ENCODE measurements around the gene CRYBG3. TPM values are rescaled to one million over a fixed set of nuclear protein-coding genes. Genes with fewer than 3 reads are reported as not detected.
A peak's percentile ranks its signal among the peaks of the same experiment; 100 is the strongest.

Gene CRYBG3
- total RNA-seq, 1 donor from 2014 or later = 17.7 TPM

DNA sequence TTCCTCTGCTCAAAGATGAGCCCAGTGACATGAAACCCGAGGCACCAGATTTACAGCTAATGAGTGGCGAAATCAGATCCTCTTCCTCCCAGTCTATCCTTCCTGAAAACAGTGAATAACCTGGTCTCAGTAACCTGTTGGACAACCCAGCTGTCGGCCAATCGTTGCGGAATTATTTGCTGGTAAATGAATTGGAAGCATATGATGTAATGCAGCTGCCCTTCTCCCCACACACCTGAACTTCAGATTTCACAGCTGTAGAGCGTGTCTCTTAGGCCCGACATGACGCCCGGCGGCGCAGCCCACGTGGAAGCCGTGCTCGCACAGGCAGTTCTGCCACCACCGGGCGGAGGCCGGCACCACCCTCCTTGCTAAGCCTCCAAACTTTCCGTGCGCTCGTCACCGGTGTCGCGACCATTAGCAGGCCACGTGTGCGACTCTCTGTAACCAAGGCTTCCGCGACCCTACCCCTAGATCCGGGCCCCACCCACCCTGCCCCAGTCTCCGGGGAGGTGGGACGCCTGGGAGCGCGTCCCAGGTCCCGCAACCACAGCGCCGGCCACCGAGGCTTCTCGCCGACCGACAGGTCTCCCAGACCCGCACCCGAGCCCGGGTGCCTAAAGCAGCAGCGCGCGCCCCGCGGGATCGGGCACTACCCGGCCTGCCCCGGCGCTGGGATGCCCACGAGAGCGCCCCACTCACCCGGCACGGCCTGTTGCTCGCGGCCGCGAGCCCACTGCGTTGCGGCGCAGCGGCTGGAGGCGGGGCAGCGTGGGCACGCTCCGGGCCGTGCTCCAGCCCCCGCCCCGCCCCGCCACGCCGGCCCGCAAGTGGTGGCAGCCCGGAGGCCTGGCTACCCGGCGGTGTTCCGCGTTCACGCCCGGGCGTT, 150.1 kb downstream of the CRYBG3 start, which contains the start of gene RIOX2:
Gene RIOX2 (minus strand): TSS at position 753 of the 889 bp plus-strand sequence. CDS start 4,838 bp downstream, outside the sequence.
- peak; percentile 72 for DNase-seq (ENCODE audit: low spot score)

DNA sequence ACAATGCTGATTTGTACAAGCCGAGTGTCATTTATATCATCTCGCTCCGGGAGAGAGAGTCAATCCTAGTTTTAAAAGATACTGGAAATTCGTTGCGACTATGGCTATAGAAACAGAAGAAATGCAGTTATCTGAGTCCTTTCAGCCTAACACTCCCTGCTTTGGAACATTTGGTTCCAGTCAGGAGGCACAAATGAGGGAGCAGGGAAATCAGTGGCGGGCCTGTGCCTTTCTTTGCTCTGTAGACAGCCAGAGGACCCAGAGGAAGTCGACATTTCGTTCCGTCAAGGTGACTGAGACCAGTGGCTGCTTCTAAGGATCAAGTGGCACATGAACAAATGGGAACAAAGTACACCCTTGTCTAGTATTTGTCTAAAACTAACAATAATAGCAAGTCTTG, 151.2 kb downstream of the CRYBG3 start:
- DNase-seq (ENCODE audit: low spot score) = no peak

DNA sequence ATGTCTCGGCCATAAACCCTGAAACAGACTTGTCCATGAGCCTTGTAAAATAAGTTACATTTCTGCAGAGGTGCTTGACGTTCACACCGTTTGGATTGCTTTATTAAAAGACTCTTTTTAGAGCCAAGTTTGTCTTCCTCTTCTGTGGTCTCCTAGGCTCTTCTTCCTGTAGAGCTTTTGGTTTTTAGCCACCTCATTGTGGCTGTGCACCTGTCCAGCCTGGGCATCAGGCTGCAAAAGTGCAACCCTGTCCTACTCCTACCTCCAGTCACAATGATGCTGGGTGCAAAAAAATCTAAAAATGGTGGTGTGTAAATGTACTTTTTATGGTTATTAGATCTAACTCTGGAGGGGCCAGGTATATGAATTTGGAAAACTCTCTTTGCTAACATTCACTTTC, 153.2 kb downstream of the CRYBG3 start:
- DNase-seq (ENCODE audit: low spot score) = no peak

DNA sequence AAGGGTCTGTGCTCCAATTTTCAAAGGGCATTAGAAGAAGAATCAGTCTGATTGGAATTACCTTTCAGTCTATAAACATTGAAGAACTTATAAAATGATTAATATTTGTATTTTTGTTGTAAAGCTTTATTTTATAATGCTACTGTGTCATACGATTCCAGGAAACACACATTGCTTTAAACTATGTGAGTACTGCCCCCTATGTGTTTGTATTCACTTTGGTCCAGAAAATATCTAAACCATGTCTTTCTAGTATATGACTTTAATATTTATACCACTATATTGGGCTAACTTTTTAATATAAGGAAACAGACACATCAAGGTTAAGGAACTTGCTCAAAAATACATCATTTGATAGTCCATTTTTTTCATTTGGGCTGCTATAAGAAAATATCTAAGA, 153.7 kb downstream of the CRYBG3 start:
- DNase-seq (ENCODE audit: low spot score) = no peak

DNA sequence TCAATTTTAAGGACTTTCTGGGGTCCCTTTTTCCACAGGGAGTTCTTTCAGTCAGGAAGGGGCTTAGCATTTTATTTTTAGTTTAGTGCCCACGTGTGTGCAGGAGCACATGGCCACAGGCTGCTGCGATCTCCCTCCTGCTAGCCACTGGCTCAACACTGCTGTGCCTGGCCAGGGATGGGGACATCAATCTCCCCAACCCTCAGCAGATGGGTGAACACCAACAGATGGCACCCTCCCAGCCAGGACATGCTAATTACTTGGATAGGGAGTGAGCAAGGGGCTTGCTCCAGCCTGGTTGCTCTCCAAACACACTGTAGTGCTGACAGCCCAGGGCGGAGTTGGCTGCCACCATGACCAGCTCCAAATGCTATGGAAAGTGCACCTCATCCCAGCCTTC, 157.8 kb downstream of the CRYBG3 start:
- DNase-seq (ENCODE audit: low spot score) = no peak

DNA sequence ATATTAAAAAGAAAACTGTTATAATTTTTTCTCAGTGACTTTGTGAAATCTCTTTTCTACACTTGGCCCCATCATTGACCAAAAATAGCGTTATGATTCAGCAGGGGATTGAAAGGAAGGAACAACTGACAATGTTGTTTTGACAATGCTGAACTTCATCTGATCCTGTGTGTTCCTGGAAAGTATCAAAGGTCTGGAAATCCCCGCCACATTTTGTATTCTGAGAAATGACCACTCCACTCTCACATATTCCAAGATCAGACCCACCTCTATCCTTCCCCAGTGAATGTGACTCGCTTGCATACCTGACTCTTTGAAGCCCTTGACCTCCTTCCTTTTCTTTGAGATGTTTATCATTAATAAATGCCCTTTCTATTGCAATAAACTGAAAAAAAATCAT, 160.1 kb downstream of the CRYBG3 start:
- no peak for DNase-seq (ENCODE audit: low spot score)

DNA sequence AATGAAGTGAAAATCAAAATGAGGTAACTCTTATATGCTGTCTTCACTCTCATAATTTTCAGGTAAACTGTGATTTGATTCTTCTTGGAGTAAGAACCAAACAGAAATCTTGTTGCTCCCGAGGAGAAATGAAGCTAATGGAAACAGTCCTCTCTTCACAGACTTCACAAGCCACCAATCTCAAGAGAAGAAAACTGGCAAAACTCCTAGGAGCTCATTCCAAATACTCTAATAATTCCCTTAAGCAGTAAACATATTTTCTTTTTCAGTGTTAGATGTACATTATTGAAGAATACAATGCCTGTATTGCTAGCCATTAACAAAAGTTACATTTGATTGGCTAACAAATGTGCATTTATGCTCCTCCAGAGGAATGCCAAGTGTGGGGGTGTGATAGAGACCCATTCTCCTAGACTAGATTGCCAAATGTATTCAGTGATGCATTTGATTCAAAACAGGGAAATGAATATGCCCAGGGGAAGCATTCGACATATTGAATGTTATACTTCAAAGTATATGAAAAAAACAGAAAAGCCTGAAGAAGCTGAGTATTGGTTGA, 162.2 kb downstream of the CRYBG3 start:
- DNase-seq (ENCODE audit: low spot score) = no peak

DNA sequence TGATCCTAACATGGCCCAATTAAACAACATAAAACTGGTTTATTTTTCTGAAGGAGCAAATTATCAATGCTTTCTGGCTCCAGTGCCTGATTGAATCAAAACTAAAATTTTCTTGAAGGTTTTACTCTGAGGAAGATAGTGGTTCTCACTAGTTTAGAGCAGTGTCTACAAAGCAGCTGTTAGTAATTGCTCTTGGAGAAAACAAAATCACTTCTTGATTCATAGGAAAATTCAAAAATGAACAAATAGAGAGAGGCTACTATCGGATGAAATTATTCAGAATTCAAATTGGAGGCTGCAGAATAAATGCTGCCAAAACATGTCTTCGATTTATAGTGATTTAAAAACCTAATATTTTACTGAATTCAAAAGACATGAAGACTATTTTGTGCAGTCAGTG, 165.5 kb downstream of the CRYBG3 start:
- no peak for DNase-seq (ENCODE audit: low spot score)

DNA sequence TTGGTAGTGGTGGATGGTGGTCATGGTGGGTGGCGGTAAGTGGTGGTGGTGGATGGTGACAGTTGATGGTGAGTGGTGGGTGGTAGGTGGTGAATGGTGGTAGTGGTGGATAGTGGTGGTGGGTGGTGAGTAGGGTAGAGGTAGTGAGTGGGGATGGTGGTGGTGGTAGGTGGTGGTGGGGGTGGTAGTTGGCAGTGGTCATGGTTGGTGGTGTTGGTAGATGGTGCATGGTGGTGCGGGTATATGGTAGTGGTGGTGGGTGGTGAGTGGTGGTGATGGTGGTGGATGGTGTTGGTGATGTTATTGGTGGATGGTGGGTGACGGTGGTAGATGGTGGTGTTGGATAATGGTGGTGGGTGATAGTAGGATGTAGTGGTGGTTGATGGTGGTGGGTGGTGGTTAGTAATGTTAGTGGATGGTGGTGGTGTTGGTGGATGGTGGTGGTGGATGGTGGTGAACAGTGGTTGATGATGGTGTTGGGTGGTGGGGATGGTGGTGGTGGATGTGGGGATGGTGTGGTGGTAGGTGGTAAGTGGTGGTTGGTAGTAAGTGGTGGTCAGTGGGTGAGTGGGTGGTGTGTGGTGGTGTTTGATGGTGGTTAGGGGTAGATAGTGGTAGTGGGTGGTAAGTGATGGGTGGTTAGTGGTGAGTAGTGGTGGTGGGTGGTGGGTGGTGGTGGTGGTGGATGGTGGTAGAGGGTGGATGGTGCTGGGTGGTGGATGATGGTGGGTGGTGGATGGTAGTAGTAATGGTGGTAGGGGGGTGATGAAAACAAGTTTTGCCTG, 167.2 kb downstream of the CRYBG3 start:
- DNase-seq (ENCODE audit: low spot score) = no peak

DNA sequence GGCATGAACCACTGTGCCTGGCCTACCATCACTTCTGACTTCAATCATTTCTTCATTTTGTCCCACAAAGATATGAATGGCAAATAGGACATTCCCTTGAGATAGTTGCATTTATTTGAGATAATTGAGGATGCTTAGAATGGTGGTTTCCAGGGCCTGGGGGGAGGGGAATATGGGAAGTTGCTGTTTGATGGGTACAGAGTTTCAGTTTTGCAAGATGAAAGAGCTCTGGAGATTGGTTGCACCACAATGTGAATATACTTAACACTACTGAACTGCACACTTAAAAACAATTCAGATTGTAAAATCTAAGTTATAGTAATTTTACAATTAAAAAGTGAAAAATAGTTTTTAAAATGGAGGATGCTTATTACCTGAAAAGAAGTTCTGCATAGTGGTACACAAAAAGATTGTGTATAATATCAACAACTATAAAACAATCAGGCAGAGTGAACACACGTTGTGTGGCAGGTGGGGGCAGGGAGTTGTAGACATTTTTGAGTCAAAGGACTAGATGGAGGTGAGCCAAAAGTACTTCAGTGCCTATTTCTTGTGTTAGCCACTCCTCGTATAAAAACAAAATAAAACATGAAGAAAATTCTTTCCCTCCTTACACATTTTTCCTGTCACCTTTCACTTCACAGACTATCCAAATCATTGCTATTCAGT, 168.9 kb downstream of the CRYBG3 start:
- DNase-seq (ENCODE audit: low spot score) = no peak

DNA sequence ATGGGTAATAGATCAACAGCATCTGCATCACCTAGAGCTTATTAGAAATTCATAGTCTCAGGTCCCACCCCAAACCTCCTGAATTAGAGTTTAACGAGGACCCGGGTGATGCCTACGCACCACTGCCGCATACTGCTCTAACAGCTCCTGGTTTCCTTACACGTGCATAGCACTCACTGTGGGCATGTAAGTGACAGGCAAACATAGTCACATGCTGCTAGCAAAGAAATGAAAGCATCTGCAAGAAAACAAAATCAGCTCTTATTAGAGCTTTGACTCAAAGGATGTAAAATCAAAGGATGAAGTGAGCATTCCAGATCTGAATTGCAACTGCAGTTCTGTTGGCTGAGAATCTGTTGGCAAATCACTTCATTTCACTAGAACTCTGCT, 169.5 kb downstream of the CRYBG3 start:
- DNase-seq (ENCODE audit: low spot score) = no peak

DNA sequence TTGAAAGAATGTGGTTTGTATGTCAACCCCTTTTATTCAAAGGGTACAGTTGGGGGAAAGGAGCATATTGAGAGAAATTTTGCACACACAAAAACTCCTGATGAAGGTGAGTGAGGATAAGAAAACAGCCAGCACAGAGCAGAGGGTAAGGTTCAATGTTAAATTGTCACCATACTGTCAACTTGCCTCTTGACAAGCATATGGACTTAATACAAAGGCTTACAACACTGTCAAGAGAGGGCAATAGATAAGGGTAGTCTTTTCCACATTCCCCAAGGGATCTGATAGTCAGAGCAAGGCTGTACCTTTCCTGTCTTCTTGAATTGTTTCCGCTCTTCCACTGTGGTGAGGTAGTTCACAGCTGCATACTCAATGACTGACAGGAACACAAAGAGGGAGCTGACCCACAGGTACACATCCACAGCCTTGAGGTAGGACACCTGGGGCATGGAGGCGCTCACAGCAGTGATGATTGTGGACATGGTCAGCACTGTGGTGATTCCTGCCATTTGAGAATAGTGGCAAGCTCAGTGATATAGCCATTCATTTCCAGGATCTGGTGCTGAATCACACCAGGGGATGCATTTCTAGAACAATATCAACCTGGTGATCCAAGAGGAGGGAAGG, 170.8 kb downstream of the CRYBG3 start:
- DNase-seq (ENCODE audit: low spot score) = no peak

DNA sequence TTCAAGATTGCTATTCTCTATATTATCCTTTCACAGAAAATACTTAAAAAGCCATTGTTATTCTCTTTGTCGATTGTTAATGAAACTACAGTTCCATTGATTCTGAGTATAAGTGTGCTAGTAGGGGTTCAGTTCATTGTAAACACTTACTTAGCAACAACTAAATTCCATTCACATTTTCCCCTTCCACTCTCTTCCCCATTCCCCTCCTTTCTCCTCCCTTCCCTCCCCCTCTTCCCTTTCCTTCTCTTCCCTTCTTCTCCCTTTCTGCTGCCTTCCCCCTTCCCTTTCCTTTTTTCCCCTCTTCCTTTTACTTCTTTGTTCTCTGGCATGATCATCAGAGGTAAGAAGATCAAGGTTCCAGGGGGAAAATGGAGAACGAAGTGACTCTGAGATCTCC, 171.7 kb downstream of the CRYBG3 start:
- no peak for DNase-seq (ENCODE audit: low spot score)

DNA sequence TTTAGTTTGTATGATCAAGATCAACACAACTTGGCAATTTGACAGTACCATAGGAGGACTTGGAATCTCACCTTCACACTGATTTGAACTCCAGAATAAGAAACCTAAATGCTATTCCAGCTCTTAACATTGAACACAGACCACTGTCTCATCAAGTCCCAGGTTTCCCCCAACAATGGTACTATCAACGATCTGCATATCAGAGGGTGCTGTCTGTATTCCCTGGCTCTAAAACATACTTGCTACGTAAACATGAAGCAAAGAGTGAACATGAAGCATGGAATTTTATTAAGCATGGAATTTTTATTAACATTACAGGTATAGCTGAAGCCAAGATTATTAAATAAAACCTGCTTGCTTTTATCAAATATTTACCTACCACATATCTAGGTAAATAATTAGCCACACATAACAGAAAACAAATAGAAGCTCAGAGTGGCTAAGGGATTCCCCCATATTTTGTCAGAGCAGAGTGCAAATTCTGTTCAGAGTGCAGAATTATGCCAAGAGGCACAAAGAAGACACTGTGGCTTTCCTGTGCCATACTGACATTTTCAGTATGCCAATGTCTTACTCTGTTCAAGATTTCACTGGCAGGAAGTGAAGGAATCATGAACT, 172.6 kb downstream of the CRYBG3 start:
- no peak for DNase-seq (ENCODE audit: low spot score)

Other genes with a start within 250 kb of the CRYBG3 start
- 8.9 TPM for gene ARL6, start 57.3 kb upstream of the CRYBG3 start, total RNA-seq
- 18.6 TPM for gene RIOX2, start 150.4 kb downstream of the CRYBG3 start, total RNA-seq
- gene GABRR3, start 213.3 kb downstream of the CRYBG3 start, total RNA-seq = not detected